ENCODE measurements around the gene COMT.

COMT gene

GRCh38 chr22:19898831-19899567, 42.6 kb upstream of the COMT start:
- H3K27ac ChIP-seq: no peak overlapping the region

GRCh38 chr22:19900707-19901436, 40.7 kb upstream of the COMT start:
- Histone ChIP-seq H3K4me3 (no peak overlapping the region), H3K9ac (ENCODE audit: insufficient read length) (no peak overlapping the region), H3K36me3 (ENCODE audit: insufficient read depth, low read length) (no peaks in the 10 kb centered on the region), H3K9me3 (ENCODE audit: low read depth, low read length) (no peaks in the 10 kb centered on the region), H3K27ac (no peak overlapping the region)
- TF ChIP-seq EZH2 (IDR thresholded peaks at IDR 0.05) (no peak), POLR2AphosphoS5 (IDR thresholded peaks at IDR 0.05; ENCODE audit: borderline replicate concordance, low read depth, low read length) (no peak), FOXP2 (optimal IDR thresholded peaks at IDR 0.05; ENCODE audit: control extremely low read depth, extremely low read length, insufficient read depth) (no peak)
- DNase-seq (ENCODE audit: low read depth, low spot score): no peak

More at GRCh38 chr22:19898831-19899567, 42.6 kb upstream of the COMT start:
- DNase-seq (ENCODE audit: low read depth, low spot score): no peak
- H3K36me3 ChIP-seq (ENCODE audit: insufficient read depth, low read length): no peaks in the 10 kb centered on the region
- H3K9me3 ChIP-seq (ENCODE audit: low read depth, low read length): no peaks in the 10 kb centered on the region
- no peak overlapping the region for H3K9ac ChIP-seq (ENCODE audit: insufficient read length)
- TF ChIP-seq EZH2 (IDR thresholded peaks at IDR 0.05): no peak
- TF ChIP-seq POLR2AphosphoS5 (IDR thresholded peaks at IDR 0.05; ENCODE audit: borderline replicate concordance, low read depth, low read length): no peak
- no peak for TF ChIP-seq FOXP2 (optimal IDR thresholded peaks at IDR 0.05; ENCODE audit: control extremely low read depth, extremely low read length, insufficient read depth)
- no peak overlapping the region for H3K4me3 ChIP-seq

GRCh38 chr22:19901577-19902244, 39.9 kb upstream of the COMT start:
- no peak for DNase-seq (ENCODE audit: low read depth, low spot score)
- TF ChIP-seq EZH2 (IDR thresholded peaks at IDR 0.05) (no peak), FOXP2 (optimal IDR thresholded peaks at IDR 0.05; ENCODE audit: control extremely low read depth, extremely low read length, insufficient read depth) (no peak)
- Histone ChIP-seq H3K36me3 (ENCODE audit: insufficient read depth, low read length) (no peaks in the 10 kb centered on the region), H3K9ac (ENCODE audit: insufficient read length) (no peak overlapping the region), H3K27ac (no peak overlapping the region), H3K4me3 (no peak overlapping the region), H3K9me3 (ENCODE audit: low read depth, low read length) (no peaks in the 10 kb centered on the region)

GRCh38 chr22:19902245-19902715, 39.3 kb upstream of the COMT start:
- no peak overlapping the region for H3K9ac ChIP-seq (ENCODE audit: insufficient read length)
- no peak for DNase-seq (ENCODE audit: low read depth, low spot score)

GRCh38 chr22:19903031-19903430, 38.5 kb upstream of the COMT start:
- no peak overlapping the region for H3K27ac ChIP-seq
- no peak overlapping the region for H3K4me3 ChIP-seq
- no peak for DNase-seq (ENCODE audit: low read depth, low spot score)

More at GRCh38 chr22:19902245-19902715, 39.3 kb upstream of the COMT start:
- Histone ChIP-seq H3K9me3 (ENCODE audit: low read depth, low read length) (no peaks in the 10 kb centered on the region), H3K4me3 (no peak overlapping the region), H3K27ac (no peak overlapping the region), H3K36me3 (ENCODE audit: insufficient read depth, low read length) (no peaks in the 10 kb centered on the region)
- no peak for TF ChIP-seq FOXP2 (optimal IDR thresholded peaks at IDR 0.05; ENCODE audit: control extremely low read depth, extremely low read length, insufficient read depth)
- no peak for TF ChIP-seq POLR2AphosphoS5 (IDR thresholded peaks at IDR 0.05; ENCODE audit: borderline replicate concordance, low read depth, low read length)
- no peak for TF ChIP-seq EZH2 (IDR thresholded peaks at IDR 0.05)

GRCh38 chr22:19903513-19903912, 38.1 kb upstream of the COMT start:
- no peak for TF ChIP-seq FOXP2 (optimal IDR thresholded peaks at IDR 0.05; ENCODE audit: control extremely low read depth, extremely low read length, insufficient read depth)
- TF ChIP-seq EZH2 (IDR thresholded peaks at IDR 0.05): no peak
- TF ChIP-seq POLR2AphosphoS5 (IDR thresholded peaks at IDR 0.05; ENCODE audit: borderline replicate concordance, low read depth, low read length): no peak
- no peak overlapping the region for H3K9ac ChIP-seq (ENCODE audit: insufficient read length)
- no peaks in the 10 kb centered on the region for H3K9me3 ChIP-seq (ENCODE audit: low read depth, low read length)
- DNase-seq (ENCODE audit: low read depth, low spot score): no peak
- no peak overlapping the region for H3K4me3 ChIP-seq
- H3K36me3 ChIP-seq (ENCODE audit: insufficient read depth, low read length): no peaks in the 10 kb centered on the region
- no peak overlapping the region for H3K27ac ChIP-seq

More at GRCh38 chr22:19903031-19903430, 38.5 kb upstream of the COMT start:
- Histone ChIP-seq H3K9me3 (ENCODE audit: low read depth, low read length) (no peaks in the 10 kb centered on the region), H3K9ac (ENCODE audit: insufficient read length) (no peak overlapping the region), H3K36me3 (ENCODE audit: insufficient read depth, low read length) (no peaks in the 10 kb centered on the region)
- no peak for TF ChIP-seq FOXP2 (optimal IDR thresholded peaks at IDR 0.05; ENCODE audit: control extremely low read depth, extremely low read length, insufficient read depth)
- TF ChIP-seq POLR2AphosphoS5 (IDR thresholded peaks at IDR 0.05; ENCODE audit: borderline replicate concordance, low read depth, low read length): no peak
- TF ChIP-seq EZH2 (IDR thresholded peaks at IDR 0.05): no peak

GRCh38 chr22:19904174-19904856, 37.3 kb upstream of the COMT start:
- H3K4me3 ChIP-seq: no peak overlapping the region
- no peaks in the 10 kb centered on the region for H3K36me3 ChIP-seq (ENCODE audit: insufficient read depth, low read length)
- H3K9ac ChIP-seq (ENCODE audit: insufficient read length): peak overlapping the region; percentile 8
- TF ChIP-seq FOXP2 (optimal IDR thresholded peaks at IDR 0.05; ENCODE audit: control extremely low read depth, extremely low read length, insufficient read depth) (no peak), EZH2 (IDR thresholded peaks at IDR 0.05) (no peak), POLR2AphosphoS5 (IDR thresholded peaks at IDR 0.05; ENCODE audit: borderline replicate concordance, low read depth, low read length) (no peak)
- no peaks in the 10 kb centered on the region for H3K9me3 ChIP-seq (ENCODE audit: low read depth, low read length)
- DNase-seq (ENCODE audit: low read depth, low spot score): no peak
- H3K27ac ChIP-seq: peak overlapping the region; percentile 57; the same call in 1 of the 2 replicates
